SHP77 (cell line): ENCODE measurements around the gene PCDHA10.
"Not testable (repeated sequence)": the region's sequence is repeated elsewhere in the genome, so short reads cannot be mapped to it uniquely, and the experiment has no call there.

Experiments
- DNase-seq, 2 experiments: peaks; one replicate each; lab custom pipeline; 2025; lab: John Stamatoyannopoulos, UW

PCDHA10 gene

GRCh38 chr5:140855772-140856674 is at the start of gene PCDHA10:
Gene PCDHA10, plus strand, starts transcription at chr5:140855897. Its CDS starts 152 bp downstream, at chr5:140856049.
- peak; percentile 21 to 53 for DNase-seq

- DNase-seq = peak; percentile 75 to 82
These were observed 48.6 kb upstream of the PCDHA10 start, which contains the start of gene PCDHA4 for GRCh38 chr5:140806834-140807775. Gene PCDHA4, plus strand, starts transcription at chr5:140807068.

- DNase-seq = not testable (repeated sequence)
These were observed 47.3 kb upstream of the PCDHA10 start for GRCh38 chr5:140808241-140808888.

GRCh38 chr5:140808889-140809291 is 46.8 kb upstream of the PCDHA10 start:
- DNase-seq = no peak

GRCh38 chr5:140821375-140822280 is 34.1 kb upstream of the PCDHA10 start, which contains the start of gene PCDHA5:
Gene PCDHA5, plus strand, starts transcription at chr5:140821613.
- DNase-seq = no peak

- no peak for DNase-seq
These were observed 33.4 kb upstream of the PCDHA10 start for GRCh38 chr5:140822281-140822629.

- not testable (repeated sequence) for DNase-seq
These were observed 32.7 kb upstream of the PCDHA10 start for GRCh38 chr5:140822969-140823368.

- no peak for DNase-seq
These were observed 32.2 kb upstream of the PCDHA10 start for GRCh38 chr5:140823475-140823874.

- DNase-seq = no peak
These were observed 27.9 kb upstream of the PCDHA10 start, which contains the start of gene PCDHA6 for GRCh38 chr5:140827704-140828361. Gene PCDHA6, plus strand, starts transcription at chr5:140827960. Its CDS starts 132 bp downstream, at chr5:140828092.

GRCh38 chr5:140828362-140828737 is 27.3 kb upstream of the PCDHA10 start:
- no peak for DNase-seq

- not testable (repeated sequence) for DNase-seq
These were observed 25.9 kb upstream of the PCDHA10 start for GRCh38 chr5:140829511-140830501.

- no peak for DNase-seq
These were observed 21.7 kb upstream of the PCDHA10 start, which contains the start of gene PCDHA7 for GRCh38 chr5:140833993-140834392. Gene PCDHA7, plus strand, starts transcription at chr5:140834269. Its CDS starts 115 bp downstream, at chr5:140834384.

- not testable (repeated sequence) for DNase-seq
These were observed 21.2 kb upstream of the PCDHA10 start for GRCh38 chr5:140834439-140835008.

- no peak for DNase-seq
These were observed 19.8 kb upstream of the PCDHA10 start for GRCh38 chr5:140835622-140836510.

- DNase-seq = peak; percentile 86 to 87
These were observed 14.4 kb upstream of the PCDHA10 start, which contains the start of gene PCDHA8 for GRCh38 chr5:140840978-140841962. Gene PCDHA8, plus strand, starts transcription at chr5:140841187. Its CDS starts 135 bp downstream, at chr5:140841322.
